Mucosa of descending colon (tissue), 3 donors: ENCODE data around the gene AATK. TPM values are rescaled to one million over a fixed set of nuclear protein-coding genes. Genes with fewer than 3 reads are reported as not detected.

ENCODE experiments used
- ATAC-seq: fragments of 200-7000 bp; cut with Tn5 transposase; one replicate; pipeline ENCODE4 v1.9.1; 2020; ENCODE audit warnings: mild to moderate bottlenecking, moderate library complexity
- DNase-seq, 3 donors: peaks; one replicate each; pipeline ENCODE4 v3.0.0-alpha.2; 2020
- H3K36me3 ChIP-seq: fragments of 200-600 bp; one replicate; pipeline ENCODE4 v1.8.0; 2021; ENCODE audit warnings: low read depth, mild to moderate bottlenecking
- H3K4me1 ChIP-seq: fragments of 200-600 bp; one replicate; pipeline ENCODE4 v1.8.0; 2021; ENCODE audit warnings: low read depth, mild to moderate bottlenecking
- H3K4me3 ChIP-seq: fragments of 200-600 bp; one replicate; pipeline ENCODE4 v1.8.0; 2021; ENCODE audit warnings: mild to moderate bottlenecking
- H3K9me3 ChIP-seq: fragments of 200-600 bp; one replicate; pipeline ENCODE4 v1.8.0; 2021; ENCODE audit warnings: mild to moderate bottlenecking
- CTCF ChIP-seq: fragments of 200-600 bp; IDR thresholded peaks from one replicate; pipeline ENCODE4 v1.8.0; 2022; ENCODE audit warnings: antibody characterized with exemption, mild to moderate bottlenecking
- intact Hi-C, 2 donors: fragments of 100-400 bp; cut with DNase I in 1 of 2; cut with micrococcal nuclease in 1 of 2; formaldehyde crosslinking; loops; one replicate each; pipeline versions ENCODE4 v1.11.0 to v1.11.1; 2022; cut with DNase I, micrococcal nuclease
- total RNA-seq, 3 donors: library from RNA; stranded (reverse); fragmentation: NEBNext Ultra II Directional in 2 of 3; extraction: Animal tissue kit (Norgen Biotek cat#: 25700) in 2 of 3; gene quantifications; one replicate each; pipeline versions ENCODE4 v1.2.1 to v1.2.4, GENCODE V29; 2021 to 2023
- donor health status: DM: no; HTN: no; CAD: no; lungs with moderate emphysema.
- donor health status: DM: no; HTN: no; CAD: no.
- donor health status: DM: no; HTN: yes; CAD: no.

AATK gene
- total RNA-seq, 3 donors from 2014 or later: 9.9 to 23.8 (median 15.6) TPM

GRCh38 chr17:81115219-81115618 lies 50.8 kb downstream of the AATK start:
- H3K9me3 ChIP-seq: no peaks in the 10 kb centered on the region
- H3K4me3 ChIP-seq: no peak overlapping the region
- peaks cover 5% of the 10 kb centered on the region for H3K4me1 ChIP-seq
- H3K36me3 ChIP-seq: no peaks in the 10 kb centered on the region
- ATAC-seq: no peak
- no peak for DNase-seq
- no peak for TF ChIP-seq CTCF
- intact Hi-C loops: no loop called here

GRCh38 chr17:81114351-81115093 lies 51.5 kb downstream of the AATK start:
- Histone ChIP-seq H3K9me3 (no peaks in the 10 kb centered on the region), H3K4me3 (no peak overlapping the region)
- intact Hi-C loops: no loop called here

GRCh38 chr17:81113158-81113724 lies 52.8 kb downstream of the AATK start:
- no peaks in the 10 kb centered on the region for H3K4me1 ChIP-seq
- DNase-seq (no peak), ATAC-seq (no peak)
- no peaks in the 10 kb centered on the region for H3K9me3 ChIP-seq
- no peaks in the 10 kb centered on the region for H3K36me3 ChIP-seq
- TF ChIP-seq CTCF: no peak
- intact Hi-C loops: no loop called here
- H3K4me3 ChIP-seq: no peak overlapping the region

More at GRCh38 chr17:81114351-81115093, 51.5 kb downstream of the AATK start:
- H3K36me3 ChIP-seq: no peaks in the 10 kb centered on the region
- ATAC-seq (no peak), DNase-seq (no peak)
- TF ChIP-seq CTCF: no peak
- H3K4me1 ChIP-seq: peaks cover 4% of the 10 kb centered on the region

- TF ChIP-seq CTCF: no peak
- no peak overlapping the region for H3K4me3 ChIP-seq
- ATAC-seq (no peak), DNase-seq (no peak)
- H3K9me3 ChIP-seq: no peaks in the 10 kb centered on the region
- H3K4me1 ChIP-seq: no peaks in the 10 kb centered on the region
- intact Hi-C loops: no loop called here
- no peaks in the 10 kb centered on the region for H3K36me3 ChIP-seq
Measured at GRCh38 chr17:81112450-81112849, 53.6 kb downstream of the AATK start.

GRCh38 chr17:81111066-81111465 lies 55.0 kb downstream of the AATK start:
- DNase-seq (no peak), ATAC-seq (no peak)
- intact Hi-C loops: no loop called here
- Histone ChIP-seq H3K4me1 (no peaks in the 10 kb centered on the region), H3K4me3 (no peak overlapping the region), H3K36me3 (no peaks in the 10 kb centered on the region), H3K9me3 (no peaks in the 10 kb centered on the region)
- TF ChIP-seq CTCF: no peak
